SK-N-SH (cell line): ENCODE results near the gene MAGEA6. TPM values are rescaled to one million over a fixed set of nuclear protein-coding genes. Genes with fewer than 3 reads are reported as not detected.

Experiments
- CTCF ChIA-PET: fragments of 300-600, 350-600 bp; formaldehyde crosslinking; extraction: SDS; loops from one replicate; lab custom pipeline; 2021; lab: Yijun Ruan, JAX
- POLR2A ChIA-PET: fragments of 350-600 bp; sonication (Branson Sonifier 250); formaldehyde crosslinking; extraction: SDS; loops from one replicate; lab custom pipeline; 2020; ENCODE audit warnings: antibody characterized with exemption, inconsistent platforms; lab: Yijun Ruan, JAX
- DNase-seq: peaks from one replicate; pipeline ENCODE4 v3.0.0; 2012
- H2AFZ ChIP-seq: fragments of 200-600 bp; sonication (generic); 2 replicates; pipeline ENCODE4 v1.8.1; 2016; ENCODE audit warnings: antibody characterized with exemption, mild to moderate bottlenecking, low read depth
- H3F3A ChIP-seq: fragments of 200-600 bp; sonication (generic); replicated peaks from 2 replicates; pipeline ENCODE3; 2016; ENCODE audit warnings: antibody characterized with exemption, mild to moderate bottlenecking; ENCODE audit not compliant: insufficient read depth
- H3K27ac ChIP-seq, 2 experiments: fragments of 200-500 bp in 1 of 2; fragments of 200-600 bp in 1 of 2; sonication (Bioruptor generic) in 1 of 2; sonication (generic), shearing (Covaris generic) in 1 of 2; 2 replicates each; pipeline versions ENCODE4 v1.5.1 to v1.6.1; 2014 to 2016; ENCODE audit warnings: low read depth in 2 of 2, inconsistent platforms in 1 of 2, low read length in 1 of 2, mild to moderate bottlenecking in 1 of 2, mixed read lengths in 1 of 2
- H3K27me3 ChIP-seq: fragments of 200-600 bp; sonication (generic), shearing (Covaris generic); 2 replicates; pipeline ENCODE4 v1.6.1; 2016; ENCODE audit warnings: mixed run types; ENCODE audit not compliant: insufficient read depth
- H3K36me3 ChIP-seq, 2 experiments: fragments of 200-500 bp in 1 of 2; fragments of 200-600 bp in 1 of 2; sonication (Bioruptor generic) in 1 of 2; sonication (generic) in 1 of 2; replicated peaks in 1 of 2; 2 replicates each; pipeline versions ENCODE3 to v1.5.1; 2014 to 2016; ENCODE audit warnings: low read length in 1 of 2, mild to moderate bottlenecking in 1 of 2; ENCODE audit not compliant: insufficient read depth in 2 of 2, control insufficient read depth in 1 of 2
- H3K4me1 ChIP-seq, 2 experiments: fragments of 200-500 bp in 1 of 2; fragments of 200-600 bp in 1 of 2; sonication (Bioruptor generic) in 1 of 2; sonication (generic), shearing (Covaris generic) in 1 of 2; 2 replicates each; pipeline versions ENCODE4 v1.5.1 to v1.6.1; 2014 to 2016; ENCODE audit warnings: low read depth in 1 of 2, low read length in 1 of 2, mixed run types in 1 of 2; ENCODE audit not compliant: insufficient read depth in 2 of 2, control insufficient read depth in 1 of 2
- H3K4me2 ChIP-seq: fragments of 200-600 bp; sonication (generic), shearing (Covaris generic); 2 replicates; pipeline ENCODE4 v1.6.1; 2017; ENCODE audit warnings: mixed run types
- H3K4me3 ChIP-seq, 2 experiments: fragments of 200-500 bp in 1 of 2; fragments of 200-600 bp in 1 of 2; sonication (Bioruptor generic) in 1 of 2; sonication (generic), shearing (Covaris generic) in 1 of 2; 2 replicates each; pipeline versions ENCODE4 v1.5.1 to v1.8.1; 2014 to 2016; ENCODE audit warnings: low read depth in 2 of 2, inconsistent platforms in 1 of 2, low read length in 1 of 2, mild to moderate bottlenecking in 1 of 2, mixed read lengths in 1 of 2, moderate library complexity in 1 of 2
- H3K79me2 ChIP-seq: fragments of 200-600 bp; sonication (generic); 2 replicates; pipeline ENCODE4 v1.8.1; 2017; ENCODE audit warnings: mild to moderate bottlenecking; ENCODE audit not compliant: insufficient read depth
- H3K9ac ChIP-seq: fragments of 200-600 bp; sonication (generic); 2 replicates; pipeline ENCODE4 v1.6.1; 2017; ENCODE audit warnings: mixed run types
- H3K9me2 ChIP-seq: fragments of 200-600 bp; sonication (generic); 2 replicates; pipeline ENCODE4 v1.6.1; 2017; ENCODE audit warnings: mixed run types
- H3K9me3 ChIP-seq: fragments of 200-600 bp; sonication (generic); 2 replicates; pipeline ENCODE4 v1.6.1; 2017; ENCODE audit warnings: mixed run types, mild to moderate bottlenecking, moderate library complexity
- H4K20me1 ChIP-seq: fragments of 200-600 bp; sonication (generic); 2 replicates; pipeline ENCODE4 v1.6.1; 2017; ENCODE audit warnings: mild to moderate bottlenecking, mixed run types; ENCODE audit not compliant: insufficient read depth
- EP300 ChIP-seq, 2 experiments: IDR thresholded peaks; 2 replicates each; pipeline versions ENCODE4 v1.4.0 to v1.6.1; 2012; ENCODE audit warnings: borderline replicate concordance in 1 of 2, low read depth in 1 of 2, low read length in 1 of 2
- FOSL2 ChIP-seq: IDR thresholded peaks from 2 replicates; pipeline ENCODE4 v1.4.0; 2012; ENCODE audit warnings: low read depth, mild to moderate bottlenecking, moderate library complexity, borderline replicate concordance
- FOXJ3 ChIP-seq: sonication (generic); formaldehyde crosslinking; IDR thresholded peaks from 2 replicates; pipeline ENCODE4 v1.5.1; 2020; ENCODE audit warnings: mild to moderate bottlenecking, missing genetic modification reagents
- GATA2 ChIP-seq: sonication (generic); formaldehyde crosslinking; IDR thresholded peaks from 2 replicates; pipeline ENCODE4 v1.5.0; 2020; ENCODE audit warnings: mild to moderate bottlenecking, missing genetic modification reagents
- MEF2A ChIP-seq: IDR thresholded peaks from 2 replicates; pipeline ENCODE4 v1.4.0; 2012; ENCODE audit warnings: low read depth, borderline replicate concordance
- MXI1 ChIP-seq: IDR thresholded peaks from 2 replicates; pipeline ENCODE4 v1.6.1; 2012; ENCODE audit warnings: mild to moderate bottlenecking, low read depth, low read length, improper control_type of control experiment
- TCF12 ChIP-seq: IDR thresholded peaks from 2 replicates; pipeline ENCODE4 v1.4.0; 2012
- TEAD4 ChIP-seq: IDR thresholded peaks from 2 replicates; pipeline ENCODE4 v1.4.0; 2012; ENCODE audit warnings: mild to moderate bottlenecking, borderline replicate concordance; ENCODE audit not compliant: insufficient read depth
- WGBS: methylation state at CpG from one replicate; pipeline ENCODE4 v1.1.6; 2017; ENCODE audit warnings: low lambda C conversion rate; 5-methylcytosine and 5-hydroxymethylcytosine counted together
- polyA plus RNA-seq, 3 experiments: library from polyadenylated mRNA; depleted of rRNA; stranded (reverse); fragments of >200 nt; gene quantifications; 2 replicates each; pipeline ENCODE4 v1.2.3, GENCODE V29; 2012

The MAGEA6 gene
- polyA plus RNA-seq, 1 of the 3 experiments (the other 2 are of a cell fraction) = 63.1 TPM

- no peak overlapping the region for H3K4me2 ChIP-seq
- H3F3A ChIP-seq = no peaks in the 10 kb centered on the region
- POLR2A ChIA-PET = no interaction called here
- no peaks in the 10 kb centered on the region for H3K9me3 ChIP-seq
- no peaks in the 10 kb centered on the region for H3K79me2 ChIP-seq
- CTCF ChIA-PET = interaction anchor here (1.6 to 5.5 kb wide), 6 partner anchors 9 to 1060 kb away, joined by 4 to 49 read pairs (median 10); no protein-coding TSS in a partner anchor
- TF ChIP-seq TEAD4 = no peak
- TF ChIP-seq EP300 (IDR thresholded peaks at IDR 0.05; ENCODE audit: borderline replicate concordance in 1 of 2, low read depth in 1 of 2, low read length in 1 of 2) = no peak
- WGBS = 69% methylated on average over 5 of the region's 5 CpGs
- H3K9ac ChIP-seq = no peak overlapping the region
- H3K9me2 ChIP-seq = no peaks in the 10 kb centered on the region
- no peak overlapping the region for H2AFZ ChIP-seq
- H3K27me3 ChIP-seq = no peaks in the 10 kb centered on the region
- no peaks in the 10 kb centered on the region for H4K20me1 ChIP-seq
- H3K4me3 ChIP-seq = no peak overlapping the region
- peaks cover 0 to 10% of the 10 kb centered on the region in 2 experiments; a peak in 2 of 4 replicates for H3K4me1 ChIP-seq
- H3K36me3 ChIP-seq = no peaks in the 10 kb centered on the region
- H3K27ac ChIP-seq = no peak overlapping the region
- DNase-seq = no peak
Observed at GRCh38 chrX:152813206-152813605, 43.7 kb upstream of the MAGEA6 start.

- peaks cover 0 to 2% of the 10 kb centered on the region in 2 experiments for H3K36me3 ChIP-seq
- ChIA-PET POLR2A (no interaction called here), CTCF (interaction anchor here (0.7 to 5.5 kb wide), 5 partner anchors 9 to 178 kb away, joined by 3 to 49 read pairs (median 4); no protein-coding TSS in a partner anchor)
- no peak overlapping the region for H2AFZ ChIP-seq
- no peaks in the 10 kb centered on the region for H3K79me2 ChIP-seq
- H3K9me3 ChIP-seq = no peaks in the 10 kb centered on the region
- no peak overlapping the region for H3K27ac ChIP-seq
- WGBS = 55% methylated on average over 3 of the region's 4 CpGs
- peaks cover 0 to 10% of the 10 kb centered on the region in 2 experiments; a peak in 2 of 4 replicates for H3K4me1 ChIP-seq
- H4K20me1 ChIP-seq = no peaks in the 10 kb centered on the region
- no peaks in the 10 kb centered on the region for H3K27me3 ChIP-seq
- TF ChIP-seq FOXJ3 (peak; percentile 69), FOSL2 (no peak), MEF2A (no peak), TEAD4 (no peak), MXI1 (peak; percentile 44; the same call in 1 of the 2 replicates), GATA2 (CRISPR knock-in tag) (peak; percentile 27; the same call in 1 of the 2 replicates)
- H3K9me2 ChIP-seq = no peaks in the 10 kb centered on the region
- peak; percentile 64 for DNase-seq
- H3K4me2 ChIP-seq = no peak overlapping the region
- no peak overlapping the region for H3K4me3 ChIP-seq
- no peaks in the 10 kb centered on the region for H3F3A ChIP-seq
- no peak overlapping the region for H3K9ac ChIP-seq
Observed at GRCh38 chrX:152810403-152810802, 40.9 kb upstream of the MAGEA6 start.

- no peaks in the 10 kb centered on the region for H3F3A ChIP-seq
- H3K36me3 ChIP-seq = peaks cover 0 to 5% of the 10 kb centered on the region in 2 experiments
- no peak overlapping the region for H2AFZ ChIP-seq
- CTCF ChIA-PET = interaction anchor here (1.2 kb wide), 1 partner anchor 15 kb away, joined by 3 read pairs; no protein-coding TSS in a partner anchor
- TF ChIP-seq TCF12 = peak; percentile 19; the same call in 1 of the 2 replicates
- TF ChIP-seq FOXJ3 = no peak
- 0 out of 2 replicates have a peak, but pooled peaks cover 3% of the 10 kb centered on the region for H3K9me2 ChIP-seq
- peak overlapping the region in 1 of 2 experiments; percentile 42; a peak in 1 of 4 replicates for H3K27ac ChIP-seq
- no peaks in the 10 kb centered on the region for H3K79me2 ChIP-seq
- POLR2A ChIA-PET = interaction anchor here (0.6 kb wide), 1 partner anchor 651 kb away, joined by 3 read pairs; no protein-coding TSS in a partner anchor
- H4K20me1 ChIP-seq = no peaks in the 10 kb centered on the region
- WGBS = 36% methylated on average over 4 of the region's 4 CpGs
- peak; percentile 40 for DNase-seq
- H3K9me3 ChIP-seq = no peaks in the 10 kb centered on the region
- no peak overlapping the region for H3K4me3 ChIP-seq
- H3K4me2 ChIP-seq = no peak overlapping the region
- no peak overlapping the region for H3K9ac ChIP-seq
- peaks cover 0 to 10% of the 10 kb centered on the region in 2 experiments; a peak in 2 of 4 replicates for H3K4me1 ChIP-seq
- H3K27me3 ChIP-seq = no peaks in the 10 kb centered on the region
Observed at GRCh38 chrX:152806035-152806434, 36.5 kb upstream of the MAGEA6 start.
